K562 (cell line): Measurements from ENCODE around the gene ZSCAN32. TPM values are rescaled to one million over a fixed set of nuclear protein-coding genes. Genes with fewer than 3 reads are reported as not detected.

Experiments used
- EZH2 ChIP-seq: IDR thresholded peaks from 2 replicates; pipeline ENCODE4 v1.6.1; 2012; ENCODE audit warnings: low read depth, mild to moderate bottlenecking, inconsistent platforms, low read length, borderline replicate concordance
- HSF4 ChIP-seq: fragments of 250-450 bp; sonication (Bioruptor Pico); IDR thresholded peaks from 2 replicates; pipeline ENCODE4 v2.1.2; 2022; ENCODE audit warnings: mild to moderate bottlenecking, moderate library complexity, borderline replicate concordance
- KAT2B ChIP-seq: IDR thresholded peaks from one replicate; pipeline ENCODE4 v1.6.1; 2012; ENCODE audit warnings: low read depth, mild to moderate bottlenecking, control low read depth, inconsistent platforms, low read length, moderate library complexity
- NEUROD1 ChIP-seq: fragments of 150-350 bp; IDR thresholded peaks from 2 replicates; pipeline ENCODE4 v1.6.1; 2014; ENCODE audit warnings: borderline replicate concordance, low read length, low read depth; ENCODE audit not compliant: partially characterized antibody
- RAD21 ChIP-seq, 2 experiments: fragments of 250-450 bp in 1 of 2; fragments of 450-650 bp in 1 of 2; sonication (Bioruptor Pico) in 1 of 2; formaldehyde crosslinking in 1 of 2; IDR thresholded peaks in 1 of 2; conservative IDR thresholded peaks in 1 of 2; 2 replicates each; pipeline versions ENCODE4 v1.4.0 to v1.8.0; 2020 to 2022; ENCODE audit warnings: mild to moderate bottlenecking in 2 of 2, moderate library complexity in 1 of 2
- SMAD2 ChIP-seq: fragments of 150-350 bp; IDR thresholded peaks from 2 replicates; pipeline ENCODE4 v1.6.1; 2014; ENCODE audit warnings: low read depth, mild to moderate bottlenecking, low read length
- STAT5A ChIP-seq: IDR thresholded peaks from 2 replicates; pipeline ENCODE4 v1.6.1; 2012; ENCODE audit warnings: low read length, inconsistent platforms, borderline replicate concordance
- TCF3 ChIP-seq: sonication (generic); formaldehyde crosslinking; IDR thresholded peaks from 2 replicates; pipeline ENCODE4 v1.4.0; 2020; ENCODE audit warnings: mild to moderate bottlenecking, missing genetic modification reagents
- ZBTB7A ChIP-seq: IDR thresholded peaks from 2 replicates; pipeline ENCODE4 v1.6.1; 2011; ENCODE audit warnings: low read depth, mild to moderate bottlenecking, low read length, moderate library complexity, borderline replicate concordance; ENCODE audit not compliant: control insufficient read depth
- ZFPM2 ChIP-seq: fragments of 250-450 bp; sonication (Bioruptor Pico); IDR thresholded peaks from 2 replicates; pipeline ENCODE4 v1.5.1; 2022; ENCODE audit warnings: mild to moderate bottlenecking
- polyA plus RNA-seq, 8 experiments: library from polyadenylated mRNA; depleted of rRNA in 4 of 8; stranded (reverse) in 5 of 8; unstranded in 3 of 8; fragments of >200 nt; fragmentation: Nextera tagmentation in 2 of 8; fragmentation: Illumina TruSeq in 1 of 8; extraction: Ambion mirVana in 2 of 8; extraction: Trizol in 1 of 8; gene quantifications; 2 replicates each; pipeline versions ENCODE4 v1.2.1 to v1.2.3, GENCODE V29; 2011 to 2014; ENCODE audit warnings: inconsistent platforms in 1 of 8, missing spikeins in 1 of 8
- total RNA-seq, 7 experiments: library from RNA; depleted of rRNA in 6 of 7; stranded (reverse); fragments of >200 nt in 6 of 7; fragmentation: Illumina TruSeq in 2 of 7; extraction: Trizol in 2 of 7; gene quantifications; 2 replicates each; pipeline versions ENCODE4 v1.2.1 to v1.2.3, GENCODE V29; 2011 to 2021; ENCODE audit warnings: low replicate concordance in 1 of 7
- TF ChIP-seq, protein P1 (sequence below): sonication (generic); formaldehyde crosslinking; IDR thresholded peaks from 2 replicates; pipeline ENCODE4 v1.8.0; 2022; ENCODE audit warnings: mild to moderate bottlenecking, low read depth, missing genetic modification reagents
- TF ChIP-seq, protein P2 (sequence below), 2 experiments: fragments of 450-650 bp in 1 of 2; sonication (generic) in 1 of 2; formaldehyde crosslinking in 1 of 2; IDR thresholded peaks in 1 of 2; conservative IDR thresholded peaks in 1 of 2; 2 replicates each; pipeline versions ENCODE4 v1.6.1 to v1.8.1; 2016 to 2023; ENCODE audit warnings: mild to moderate bottlenecking in 2 of 2, moderate library complexity in 2 of 2, inconsistent platforms in 1 of 2, missing genetic modification reagents in 1 of 2
- TF ChIP-seq, protein P3 (sequence below): fragments of 250-450 bp; sonication (Bioruptor Pico); IDR thresholded peaks from 2 replicates; pipeline ENCODE4 v1.5.0; 2021; ENCODE audit warnings: mild to moderate bottlenecking, borderline replicate concordance
- TF ChIP-seq, protein P4 (sequence below): sonication (generic); formaldehyde crosslinking; IDR thresholded peaks from 2 replicates; pipeline ENCODE4 v1.8.0; 2022; ENCODE audit warnings: mild to moderate bottlenecking, missing genetic modification reagents, borderline replicate concordance

ZSCAN32 gene
- total and polyA plus RNA-seq, 9 of the 15 experiments (the other 6 are each of a cell fraction or from before 2014, with no cell fraction given): 16.0 to 29.4 (median 19.2) TPM

DNA sequence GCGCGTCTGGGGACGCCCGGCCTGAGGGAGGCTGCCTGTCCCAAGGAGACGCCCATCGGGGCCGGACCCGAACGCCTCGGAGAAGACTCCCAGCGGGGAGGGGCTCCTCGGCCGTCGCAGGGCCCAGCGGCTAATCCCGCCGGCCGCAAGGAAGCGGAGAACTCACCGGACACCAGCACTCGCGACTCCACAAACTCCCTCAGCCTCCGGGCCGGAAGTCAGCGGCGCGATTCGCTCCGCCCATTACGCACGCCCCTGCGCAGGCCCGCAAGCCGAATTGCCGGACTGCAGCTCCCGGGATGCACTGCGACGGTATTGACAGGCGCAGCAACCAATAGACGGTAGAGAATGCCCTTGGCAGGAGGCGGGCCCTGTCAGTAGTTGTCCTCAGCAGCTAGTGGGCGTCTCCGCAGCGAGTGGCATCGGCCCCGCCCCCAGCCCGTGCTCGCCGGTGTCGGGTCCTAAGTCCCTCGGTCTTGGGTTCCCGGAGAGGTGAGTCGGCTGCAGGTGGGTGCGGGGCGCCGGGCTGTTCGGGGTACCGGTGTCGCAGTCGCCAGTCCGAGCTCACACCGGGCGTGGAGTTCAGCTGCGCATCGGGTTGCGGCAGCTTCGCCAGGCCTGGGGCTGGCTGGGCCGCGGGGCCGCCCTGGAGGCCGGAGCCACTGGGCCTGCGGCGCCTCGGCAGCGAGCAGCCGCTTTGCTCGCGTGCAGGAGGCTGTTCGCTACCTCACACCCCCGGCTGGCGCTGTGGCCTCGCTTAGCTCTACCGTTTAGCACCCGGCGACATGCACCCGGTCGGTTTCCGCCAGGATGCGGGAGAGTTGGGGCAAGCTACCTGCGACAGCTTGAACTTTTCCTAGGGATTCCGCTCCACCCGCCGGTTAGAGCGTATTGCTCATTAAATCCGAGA is at the start of gene ZSCAN32, which contains the start of gene ZNF174 (continued):
- TF ChIP-seq NEUROD1: peak; percentile 89
- TF ChIP-seq, protein P1, sequence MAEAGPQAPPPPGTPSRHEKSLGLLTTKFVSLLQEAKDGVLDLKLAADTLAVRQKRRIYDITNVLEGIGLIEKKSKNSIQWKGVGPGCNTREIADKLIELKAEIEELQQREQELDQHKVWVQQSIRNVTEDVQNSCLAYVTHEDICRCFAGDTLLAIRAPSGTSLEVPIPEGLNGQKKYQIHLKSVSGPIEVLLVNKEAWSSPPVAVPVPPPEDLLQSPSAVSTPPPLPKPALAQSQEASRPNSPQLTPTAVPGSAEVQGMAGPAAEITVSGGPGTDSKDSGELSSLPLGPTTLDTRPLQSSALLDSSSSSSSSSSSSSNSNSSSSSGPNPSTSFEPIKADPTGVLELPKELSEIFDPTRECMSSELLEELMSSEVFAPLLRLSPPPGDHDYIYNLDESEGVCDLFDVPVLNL (CRISPR knock-in tag): no peak
- TF ChIP-seq STAT5A: no peak
- TF ChIP-seq SMAD2: no peak
- TF ChIP-seq ZBTB7A: no peak
- TF ChIP-seq, protein P2, sequence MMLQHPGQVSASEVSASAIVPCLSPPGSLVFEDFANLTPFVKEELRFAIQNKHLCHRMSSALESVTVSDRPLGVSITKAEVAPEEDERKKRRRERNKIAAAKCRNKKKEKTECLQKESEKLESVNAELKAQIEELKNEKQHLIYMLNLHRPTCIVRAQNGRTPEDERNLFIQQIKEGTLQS (IDR thresholded peaks at IDR 0.05): no peak
- TF ChIP-seq, protein P2 (CRISPR knock-in tag; conservative IDR thresholded peaks at IDR 0.05): peak; percentile 63; the same call in 1 of the 2 replicates
- no peak for TF ChIP-seq EZH2
- TF ChIP-seq, protein P3, sequence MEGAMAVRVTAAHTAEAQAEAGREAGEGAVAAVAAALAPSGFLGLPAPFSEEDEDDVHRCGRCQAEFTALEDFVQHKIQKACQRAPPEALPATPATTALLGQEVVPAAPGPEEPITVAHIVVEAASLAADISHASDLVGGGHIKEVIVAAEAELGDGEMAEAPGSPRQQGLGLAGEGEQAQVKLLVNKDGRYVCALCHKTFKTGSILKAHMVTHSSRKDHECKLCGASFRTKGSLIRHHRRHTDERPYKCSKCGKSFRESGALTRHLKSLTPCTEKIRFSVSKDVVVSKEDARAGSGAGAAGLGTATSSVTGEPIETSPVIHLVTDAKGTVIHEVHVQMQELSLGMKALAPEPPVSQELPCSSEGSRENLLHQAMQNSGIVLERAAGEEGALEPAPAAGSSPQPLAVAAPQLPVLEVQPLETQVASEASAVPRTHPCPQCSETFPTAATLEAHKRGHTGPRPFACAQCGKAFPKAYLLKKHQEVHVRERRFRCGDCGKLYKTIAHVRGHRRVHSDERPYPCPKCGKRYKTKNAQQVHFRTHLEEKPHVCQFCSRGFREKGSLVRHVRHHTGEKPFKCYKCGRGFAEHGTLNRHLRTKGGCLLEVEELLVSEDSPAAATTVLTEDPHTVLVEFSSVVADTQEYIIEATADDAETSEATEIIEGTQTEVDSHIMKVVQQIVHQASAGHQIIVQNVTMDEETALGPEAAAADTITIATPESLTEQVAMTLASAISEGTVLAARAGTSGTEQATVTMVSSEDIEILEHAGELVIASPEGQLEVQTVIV (CRISPR knock-in tag): no peak
- no peak for TF ChIP-seq HSF4
- no peak for TF ChIP-seq TCF3 (CRISPR knock-in tag)
- TF ChIP-seq KAT2B: no peak
- TF ChIP-seq RAD21 (CRISPR knock-in tag; conservative IDR thresholded peaks at IDR 0.05 in 1 of 2, IDR thresholded peaks at IDR 0.05 in 1 of 2): peak in 1 of 2 experiments; percentile 19; a peak in 2 of 4 replicates
- TF ChIP-seq ZFPM2 (CRISPR knock-in tag): no peak
- TF ChIP-seq, protein P4, sequence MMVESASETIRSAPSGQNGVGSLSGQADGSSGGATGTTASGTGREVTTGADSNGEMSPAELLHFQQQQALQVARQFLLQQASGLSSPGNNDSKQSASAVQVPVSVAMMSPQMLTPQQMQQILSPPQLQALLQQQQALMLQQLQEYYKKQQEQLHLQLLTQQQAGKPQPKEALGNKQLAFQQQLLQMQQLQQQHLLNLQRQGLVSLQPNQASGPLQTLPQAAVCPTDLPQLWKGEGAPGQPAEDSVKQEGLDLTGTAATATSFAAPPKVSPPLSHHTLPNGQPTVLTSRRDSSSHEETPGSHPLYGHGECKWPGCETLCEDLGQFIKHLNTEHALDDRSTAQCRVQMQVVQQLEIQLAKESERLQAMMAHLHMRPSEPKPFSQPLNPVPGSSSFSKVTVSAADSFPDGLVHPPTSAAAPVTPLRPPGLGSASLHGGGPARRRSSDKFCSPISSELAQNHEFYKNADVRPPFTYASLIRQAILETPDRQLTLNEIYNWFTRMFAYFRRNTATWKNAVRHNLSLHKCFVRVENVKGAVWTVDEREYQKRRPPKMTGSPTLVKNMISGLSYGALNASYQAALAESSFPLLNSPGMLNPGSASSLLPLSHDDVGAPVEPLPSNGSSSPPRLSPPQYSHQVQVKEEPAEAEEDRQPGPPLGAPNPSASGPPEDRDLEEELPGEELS (CRISPR knock-in tag): no peak
